ENCODE results near the gene WIZ. TPM values are rescaled to one million over a fixed set of nuclear protein-coding genes. Genes with fewer than 3 reads are reported as not detected.

Gene WIZ
- total RNA-seq, 1 experiment from 2014 or later: 31.9 TPM

- no peak overlapping the region for H3K27ac Mint-ChIP-seq (ENCODE audit: unreplicated experiment)
- TF ChIP-seq CTCF (IDR thresholded peaks at IDR 0.05; ENCODE audit: unreplicated experiment): no peak
- no TSS peak for BruUV-seq (replicated peaks)
- H3K4me1 Mint-ChIP-seq (ENCODE audit: low read depth, unreplicated experiment): no peaks in the 10 kb centered on the region
- peaks cover 31% of the 10 kb centered on the region for H3K27me3 Mint-ChIP-seq (ENCODE audit: unreplicated experiment)
- H3K9me3 Mint-ChIP-seq (ENCODE audit: low read depth, unreplicated experiment): no peaks in the 10 kb centered on the region
- no peak for DNase-seq
- intact Hi-C loops (cut with micrococcal nuclease; ENCODE audit: unreplicated experiment): no loop called here
- H3K36me3 Mint-ChIP-seq (ENCODE audit: insufficient read depth, unreplicated experiment): no peaks in the 10 kb centered on the region
- H3K4me3 Mint-ChIP-seq (ENCODE audit: low read depth, unreplicated experiment): no peak overlapping the region
- CTCF ChIA-PET: interaction anchor here (0.6 kb wide), 1 partner anchor 871 kb away, joined by 4 read pairs; no protein-coding TSS in a partner anchor
Observed at GRCh38 chr19:15469513-15470297, 19.9 kb upstream of the WIZ start.

GRCh38 chr19:15468675-15469512 is 19.1 kb upstream of the WIZ start:
- Mint-ChIP-seq H3K9me3 (ENCODE audit: low read depth, unreplicated experiment) (no peaks in the 10 kb centered on the region), H3K27me3 (ENCODE audit: unreplicated experiment) (peaks cover 31% of the 10 kb centered on the region), H3K36me3 (ENCODE audit: insufficient read depth, unreplicated experiment) (no peaks in the 10 kb centered on the region), H3K4me1 (ENCODE audit: low read depth, unreplicated experiment) (no peaks in the 10 kb centered on the region), H3K27ac (ENCODE audit: unreplicated experiment) (no peak overlapping the region), H3K4me3 (ENCODE audit: low read depth, unreplicated experiment) (no peak overlapping the region)
- TF ChIP-seq CTCF (IDR thresholded peaks at IDR 0.05; ENCODE audit: unreplicated experiment): no peak
- CTCF ChIA-PET: interaction anchor here (0.6 kb wide), 1 partner anchor 870 kb away, joined by 4 read pairs; no protein-coding TSS in a partner anchor
- no TSS peak for BruUV-seq (replicated peaks)
- intact Hi-C loops (cut with micrococcal nuclease; ENCODE audit: unreplicated experiment): no loop called here
- DNase-seq: no peak

GRCh38 chr19:15467734-15468214 is 18.0 kb upstream of the WIZ start:
- Mint-ChIP-seq H3K4me3 (ENCODE audit: low read depth, unreplicated experiment) (no peak overlapping the region), H3K27me3 (ENCODE audit: unreplicated experiment) (peaks cover 31% of the 10 kb centered on the region), H3K9me3 (ENCODE audit: low read depth, unreplicated experiment) (no peaks in the 10 kb centered on the region), H3K36me3 (ENCODE audit: insufficient read depth, unreplicated experiment) (no peaks in the 10 kb centered on the region), H3K4me1 (ENCODE audit: low read depth, unreplicated experiment) (no peaks in the 10 kb centered on the region), H3K27ac (ENCODE audit: unreplicated experiment) (no peak overlapping the region)
- CTCF ChIA-PET: no interaction called here
- no peak for DNase-seq
- TF ChIP-seq CTCF (IDR thresholded peaks at IDR 0.05; ENCODE audit: unreplicated experiment): no peak
- no TSS peak for BruUV-seq (replicated peaks)
- intact Hi-C loops (cut with micrococcal nuclease; ENCODE audit: unreplicated experiment): no loop called here

GRCh38 chr19:15466851-15467733 is 17.3 kb upstream of the WIZ start:
- Mint-ChIP-seq H3K27ac (ENCODE audit: unreplicated experiment) (no peak overlapping the region), H3K36me3 (ENCODE audit: insufficient read depth, unreplicated experiment) (no peaks in the 10 kb centered on the region), H3K4me1 (ENCODE audit: low read depth, unreplicated experiment) (no peaks in the 10 kb centered on the region), H3K9me3 (ENCODE audit: low read depth, unreplicated experiment) (no peaks in the 10 kb centered on the region), H3K27me3 (ENCODE audit: unreplicated experiment) (peaks cover 33% of the 10 kb centered on the region), H3K4me3 (ENCODE audit: low read depth, unreplicated experiment) (no peak overlapping the region)
- DNase-seq: no peak
- no TSS peak for BruUV-seq (replicated peaks)
- CTCF ChIA-PET: interaction anchor here (0.7 kb wide), 1 partner anchor 14 kb away, joined by 4 read pairs; no protein-coding TSS in a partner anchor
- intact Hi-C loops (cut with micrococcal nuclease; ENCODE audit: unreplicated experiment): no loop called here
- TF ChIP-seq CTCF (IDR thresholded peaks at IDR 0.05; ENCODE audit: unreplicated experiment): no peak
